ENCODE results near the gene NMNAT2. TPM values are rescaled to one million over a fixed set of nuclear protein-coding genes. Genes with fewer than 3 reads are reported as not detected.

Gene NMNAT2
- total and polyA plus RNA-seq, 2 donors (not counting 3 experiments of a cell fraction or from before 2014, with no cell fraction given): 0.28 to 0.38 TPM

- no peaks in the 10 kb centered on the region for H3K79me2 ChIP-seq (ENCODE audit: control insufficient read depth, insufficient read depth, low read length)
- no peaks in the 10 kb centered on the region for H4K20me1 ChIP-seq (replicated peaks; ENCODE audit: control insufficient read depth, extremely low read depth, insufficient read depth, low read length)
- TF ChIP-seq EZH2 (IDR thresholded peaks at IDR 0.05; ENCODE audit: borderline replicate concordance, low read depth, low read length, severe bottlenecking) (no peak), JUN (IDR thresholded peaks at IDR 0.05; ENCODE audit: borderline replicate concordance, insufficient read depth, insufficient read length, low read depth) (no peak), GATA2 (IDR thresholded peaks at IDR 0.05; ENCODE audit: insufficient read depth, insufficient read length, low read depth, low read length) (no peak), FOS (IDR thresholded peaks at IDR 0.05; ENCODE audit: borderline replicate concordance, insufficient read depth, low read length) (no peak), POLR2A (IDR thresholded peaks at IDR 0.05; ENCODE audit: low read depth, low read length) (no peak), MYC (IDR thresholded peaks at IDR 0.05; ENCODE audit: low read depth, low read length) (no peak), POLR2AphosphoS5 (IDR thresholded peaks at IDR 0.05; ENCODE audit: insufficient read depth, low read depth, low read length) (no peak)
- TF ChIP-seq, protein P1, sequence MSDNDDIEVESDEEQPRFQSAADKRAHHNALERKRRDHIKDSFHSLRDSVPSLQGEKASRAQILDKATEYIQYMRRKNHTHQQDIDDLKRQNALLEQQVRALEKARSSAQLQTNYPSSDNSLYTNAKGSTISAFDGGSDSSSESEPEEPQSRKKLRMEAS (IDR thresholded peaks at IDR 0.05; ENCODE audit: insufficient read depth, insufficient read length): no peak
- TF ChIP-seq, protein P2, sequence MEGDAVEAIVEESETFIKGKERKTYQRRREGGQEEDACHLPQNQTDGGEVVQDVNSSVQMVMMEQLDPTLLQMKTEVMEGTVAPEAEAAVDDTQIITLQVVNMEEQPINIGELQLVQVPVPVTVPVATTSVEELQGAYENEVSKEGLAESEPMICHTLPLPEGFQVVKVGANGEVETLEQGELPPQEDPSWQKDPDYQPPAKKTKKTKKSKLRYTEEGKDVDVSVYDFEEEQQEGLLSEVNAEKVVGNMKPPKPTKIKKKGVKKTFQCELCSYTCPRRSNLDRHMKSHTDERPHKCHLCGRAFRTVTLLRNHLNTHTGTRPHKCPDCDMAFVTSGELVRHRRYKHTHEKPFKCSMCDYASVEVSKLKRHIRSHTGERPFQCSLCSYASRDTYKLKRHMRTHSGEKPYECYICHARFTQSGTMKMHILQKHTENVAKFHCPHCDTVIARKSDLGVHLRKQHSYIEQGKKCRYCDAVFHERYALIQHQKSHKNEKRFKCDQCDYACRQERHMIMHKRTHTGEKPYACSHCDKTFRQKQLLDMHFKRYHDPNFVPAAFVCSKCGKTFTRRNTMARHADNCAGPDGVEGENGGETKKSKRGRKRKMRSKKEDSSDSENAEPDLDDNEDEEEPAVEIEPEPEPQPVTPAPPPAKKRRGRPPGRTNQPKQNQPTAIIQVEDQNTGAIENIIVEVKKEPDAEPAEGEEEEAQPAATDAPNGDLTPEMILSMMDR (IDR thresholded peaks at IDR 0.05; ENCODE audit: extremely low read depth in 1 of 2, insufficient read depth in 1 of 2, low read depth in 1 of 2, low read length in 2 of 2): no peak
- dilution Hi-C loops (cut with MboI; ENCODE audit: extremely low pct_ligation_motif_present, low sequenced_read_pairs): no loop called here
- CTCF ChIA-PET: no interaction called here
- no peak for FAIRE-seq
- intact Hi-C loops (cut with micrococcal nuclease): no loop called here
- BruUV-seq (replicated peaks): no TSS peak
- H3K36me3 ChIP-seq (ENCODE audit: control insufficient read depth in 2 of 2, extremely low read depth in 1 of 2, insufficient read depth in 2 of 2, low read length in 2 of 2): no peaks in the 10 kb centered on the region
- no peaks in the 10 kb centered on the region for H3K9me1 ChIP-seq (replicated peaks; ENCODE audit: control insufficient read depth, extremely low read depth, insufficient read depth, low read length)
- H3K4me1 ChIP-seq (ENCODE audit: control insufficient read depth, extremely low read depth, insufficient read depth, low read length): no peaks in the 10 kb centered on the region
- no peak overlapping the region for H2AFZ ChIP-seq (ENCODE audit: low read depth, low read length)
- H3K9me3 ChIP-seq (replicated peaks; ENCODE audit: control insufficient read depth, insufficient read depth, low read length): no peaks in the 10 kb centered on the region
- no peak for DNase-seq (ENCODE audit: low read depth, low spot score)
- POLR2A ChIA-PET: no interaction called here
- no peak overlapping the region for H3K27ac ChIP-seq (ENCODE audit: insufficient read depth, low read depth, low read length)
- no peak overlapping the region for H3K4me2 ChIP-seq (ENCODE audit: insufficient read depth, low read length)
- H3K4me3 ChIP-seq (replicated peaks in 1 of 3; ENCODE audit: insufficient read depth in 1 of 3, low read depth in 1 of 3, low read length in 3 of 3): no peak overlapping the region
- H3K9ac ChIP-seq (replicated peaks; ENCODE audit: extremely low read depth, insufficient read depth, low read length): no peak overlapping the region
- H3K27me3 ChIP-seq (ENCODE audit: control insufficient read depth in 2 of 2, insufficient read depth in 2 of 2, low read length in 2 of 2): peaks cover 2 to 9% of the 10 kb centered on the region in 2 experiments
Observed at GRCh38 chr1:183360473-183360872, 57.7 kb downstream of the NMNAT2 start.
